HepG2 (cell line): Measurements from ENCODE around the gene MIDN. TPM values are rescaled to one million over a fixed set of nuclear protein-coding genes. Genes with fewer than 3 reads are reported as not detected.
A peak's percentile ranks its signal among the peaks of the same experiment; 100 is the strongest.

ENCODE experiments used
- CHD4 ChIP-seq: fragments of 200-600 bp; sonication (generic); IDR thresholded peaks from 2 replicates; pipeline ENCODE4 v1.7.0; 2017; ENCODE audit warnings: mild to moderate bottlenecking, low read length, borderline replicate concordance
- EHMT2 ChIP-seq: fragments of 200-600 bp; sonication (generic); IDR thresholded peaks from 2 replicates; pipeline ENCODE4 v1.7.0; 2017; ENCODE audit warnings: antibody characterized with exemption, low read depth, low read length, borderline replicate concordance
- FLYWCH1 ChIP-seq: sonication (generic); formaldehyde crosslinking; IDR thresholded peaks from 2 replicates; pipeline ENCODE4 v1.8.1; 2023; ENCODE audit warnings: mild to moderate bottlenecking, missing genetic modification reagents
- JUNB ChIP-seq: sonication (generic); formaldehyde crosslinking; IDR thresholded peaks from 2 replicates; pipeline ENCODE4 v1.8.0; 2022; ENCODE audit warnings: missing genetic modification reagents, mild to moderate bottlenecking, borderline replicate concordance
- KLF15 ChIP-seq: sonication (generic); formaldehyde crosslinking; IDR thresholded peaks from 2 replicates; pipeline ENCODE4 v1.8.1; 2023; ENCODE audit warnings: borderline replicate concordance, mild to moderate bottlenecking, inconsistent platforms, missing genetic modification reagents, mixed read lengths
- MEIS2 ChIP-seq: sonication (generic); formaldehyde crosslinking; IDR thresholded peaks from 2 replicates; pipeline ENCODE4 v1.9.0; 2021; ENCODE audit warnings: mild to moderate bottlenecking, missing genetic modification reagents
- NFIC ChIP-seq: IDR thresholded peaks from 2 replicates; pipeline ENCODE4 v1.6.1; 2012; ENCODE audit warnings: mild to moderate bottlenecking, low read length, inconsistent platforms
- PAX8 ChIP-seq: sonication (generic); formaldehyde crosslinking; IDR thresholded peaks from 2 replicates; pipeline ENCODE4 v1.8.0; 2022; ENCODE audit warnings: mild to moderate bottlenecking, missing genetic modification reagents, borderline replicate concordance
- RXRB ChIP-seq: IDR thresholded peaks from 2 replicates; pipeline ENCODE4 v1.6.1; 2016; ENCODE audit warnings: borderline replicate concordance, missing genetic modification reagents, missing compliant biosample characterization
- TGIF2 ChIP-seq: IDR thresholded peaks from 2 replicates; pipeline ENCODE4 v1.6.1; 2016; ENCODE audit warnings: control low read depth, missing compliant biosample characterization
- TOPORS ChIP-seq: sonication (generic); formaldehyde crosslinking; IDR thresholded peaks from 2 replicates; pipeline ENCODE4 v1.8.0; 2023; ENCODE audit warnings: mild to moderate bottlenecking, missing genetic modification reagents
- ZFP62 ChIP-seq: sonication (generic); formaldehyde crosslinking; IDR thresholded peaks from 2 replicates; pipeline ENCODE4 v1.4.0; 2020; ENCODE audit warnings: missing genetic modification reagents
- ZNF17 ChIP-seq: sonication (generic); formaldehyde crosslinking; IDR thresholded peaks from 2 replicates; pipeline ENCODE4 v1.5.0; 2020; ENCODE audit warnings: mild to moderate bottlenecking, missing genetic modification reagents
- ZNF317 ChIP-seq: sonication (generic); formaldehyde crosslinking; IDR thresholded peaks from 2 replicates; pipeline ENCODE4 v1.5.0; 2020; ENCODE audit warnings: mild to moderate bottlenecking, missing genetic modification reagents
- ZNF337 ChIP-seq: sonication (generic); formaldehyde crosslinking; IDR thresholded peaks from 2 replicates; pipeline ENCODE4 v1.5.1; 2020; ENCODE audit warnings: missing genetic modification reagents, low read depth, mild to moderate bottlenecking, borderline replicate concordance
- ZNF530 ChIP-seq: sonication (generic); formaldehyde crosslinking; IDR thresholded peaks from 2 replicates; pipeline ENCODE4 v1.5.0; 2020; ENCODE audit warnings: low read depth, mild to moderate bottlenecking, missing genetic modification reagents
- ZNF567 ChIP-seq: sonication (generic); formaldehyde crosslinking; IDR thresholded peaks from 2 replicates; pipeline ENCODE4 v1.8.1; 2023; ENCODE audit warnings: mild to moderate bottlenecking, missing genetic modification reagents, borderline replicate concordance
- ZNF678 ChIP-seq: sonication (generic); formaldehyde crosslinking; IDR thresholded peaks from 2 replicates; pipeline ENCODE4 v1.4.0; 2020; ENCODE audit warnings: mild to moderate bottlenecking, missing genetic modification reagents
- ZNF703 ChIP-seq: sonication (generic); formaldehyde crosslinking; IDR thresholded peaks from 2 replicates; pipeline ENCODE4 v1.5.1; 2020; ENCODE audit warnings: missing genetic modification reagents, mild to moderate bottlenecking, moderate library complexity, borderline replicate concordance
- ZNF83 ChIP-seq: sonication (generic); formaldehyde crosslinking; IDR thresholded peaks from 2 replicates; pipeline ENCODE4 v1.4.0; 2020; ENCODE audit warnings: missing genetic modification reagents, mild to moderate bottlenecking, borderline replicate concordance
- polyA plus RNA-seq, 8 experiments: library from polyadenylated mRNA; depleted of rRNA in 3 of 8; stranded (reverse) in 7 of 8; unstranded in 1 of 8; fragments of >200 nt; fragmentation: Illumina TruSeq in 4 of 8; extraction: Trizol in 4 of 8; gene quantifications; 2 replicates each; pipeline versions ENCODE4 v1.2.1 to v1.2.3, GENCODE V29; 2011 to 2016; ENCODE audit warnings: low read depth in 4 of 8, missing spikeins in 1 of 8, mixed read lengths in 1 of 8; ENCODE audit not compliant: insufficient read depth in 1 of 8
- total RNA-seq, 5 experiments: library from RNA; depleted of rRNA; stranded (reverse); fragments of >200 nt; fragmentation: Illumina TruSeq; extraction: Trizol; gene quantifications; 2 replicates each; pipeline ENCODE4 v1.2.3, GENCODE V29; 2016; ENCODE audit warnings: low read depth in 1 of 5
- TF ChIP-seq, protein P1 (sequence below): sonication (generic); formaldehyde crosslinking; IDR thresholded peaks from 2 replicates; pipeline ENCODE4 v1.9.0; 2021; ENCODE audit warnings: missing genetic modification reagents, mild to moderate bottlenecking, borderline replicate concordance
- TF ChIP-seq, protein P2 (sequence below): sonication (generic); formaldehyde crosslinking; IDR thresholded peaks from 2 replicates; pipeline ENCODE4 v1.8.1; 2023; ENCODE audit warnings: mild to moderate bottlenecking, inconsistent platforms, moderate library complexity, missing genetic modification reagents, borderline replicate concordance
- TF ChIP-seq, protein P3 (sequence below): sonication (generic); formaldehyde crosslinking; conservative IDR thresholded peaks from 2 replicates; pipeline ENCODE4 v1.5.0; 2020; ENCODE audit warnings: missing genetic modification reagents

The MIDN gene
- total and polyA plus RNA-seq, 2 of the 13 experiments (the other 11 are each of a cell fraction or from before 2014, with no cell fraction given): 8.4 to 18.0 TPM

DNA sequence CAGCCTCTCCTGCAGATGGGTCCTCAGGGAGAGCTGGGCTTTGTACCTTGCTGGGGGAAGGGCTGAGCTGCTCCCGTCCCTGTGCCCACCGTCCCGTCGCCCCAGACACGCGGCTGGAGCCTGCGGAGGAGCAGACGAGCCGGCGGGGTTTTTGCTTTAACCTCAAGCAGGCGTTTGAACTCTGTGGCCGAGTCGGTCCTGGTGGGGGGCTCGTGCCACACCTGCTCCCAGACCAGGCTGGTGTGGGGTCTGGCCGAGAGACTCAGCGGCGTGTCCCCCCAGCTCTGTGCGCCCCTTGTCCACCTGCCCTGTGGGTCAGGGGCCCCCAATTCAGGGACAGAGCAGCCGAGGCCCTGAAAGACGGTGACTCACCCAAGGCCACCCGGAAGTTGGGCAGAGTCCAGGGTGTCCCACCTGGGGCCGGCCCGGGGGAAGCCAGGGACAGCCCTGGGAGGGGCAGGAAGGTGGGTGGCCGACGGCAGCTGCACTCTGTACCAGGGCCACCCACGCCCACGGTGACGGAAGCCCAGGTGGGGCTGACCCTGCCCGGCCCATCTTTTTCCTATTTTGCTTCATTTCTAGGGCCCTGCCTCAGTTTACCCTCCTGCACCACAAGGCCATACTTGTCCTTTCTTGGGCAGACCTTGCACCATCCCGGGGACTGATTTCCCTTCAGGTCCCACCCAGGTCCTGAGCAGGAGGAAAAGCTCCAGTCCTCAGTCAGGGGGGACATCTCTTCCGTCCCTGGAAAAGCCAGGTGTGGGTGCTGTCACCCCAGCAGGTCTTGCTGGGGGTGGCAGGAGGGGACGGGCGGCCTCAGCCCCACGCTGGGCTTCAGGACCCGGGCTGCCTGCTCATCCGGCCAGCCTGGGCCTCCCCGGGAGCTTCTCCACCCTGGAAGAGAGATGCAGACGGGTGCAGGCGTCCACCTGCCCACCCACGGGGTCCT, 42.6 kb downstream of the MIDN start (continued):
- TF ChIP-seq ZNF703 (peak; percentile 88; the same call in 1 of the 2 replicates), ZNF317 (CRISPR knock-in tag) (no peak), FLYWCH1 (CRISPR knock-in tag) (no peak), MEIS2 (CRISPR knock-in tag) (peak; percentile 63; the same call in 1 of the 2 replicates), PAX8 (CRISPR knock-in tag) (no peak), ZNF83 (CRISPR knock-in tag) (0 out of 2 replicates have a peak, but pooled peaks have one; percentile 30), ZNF337 (CRISPR knock-in tag) (peak; percentile 92; the same call in 1 of the 2 replicates), ZNF17 (CRISPR knock-in tag) (no peak), TGIF2 (CRISPR knock-in tag) (peak; percentile 34; the same call in 1 of the 2 replicates), EHMT2 (no peak), RXRB (CRISPR knock-in tag) (peak; percentile 96), JUNB (CRISPR knock-in tag) (peak; percentile 93), CHD4 (no peak; the same call in 1 of the 2 replicates), ZNF567 (CRISPR knock-in tag) (0 out of 2 replicates have a peak, but pooled peaks have one; percentile 53), NFIC (no peak), ZNF530 (no peak), KLF15 (CRISPR knock-in tag) (no peak), ZNF678 (CRISPR knock-in tag) (no peak), TOPORS (CRISPR knock-in tag) (no peak), ZFP62 (CRISPR knock-in tag) (no peak)
- TF ChIP-seq, protein P1, sequence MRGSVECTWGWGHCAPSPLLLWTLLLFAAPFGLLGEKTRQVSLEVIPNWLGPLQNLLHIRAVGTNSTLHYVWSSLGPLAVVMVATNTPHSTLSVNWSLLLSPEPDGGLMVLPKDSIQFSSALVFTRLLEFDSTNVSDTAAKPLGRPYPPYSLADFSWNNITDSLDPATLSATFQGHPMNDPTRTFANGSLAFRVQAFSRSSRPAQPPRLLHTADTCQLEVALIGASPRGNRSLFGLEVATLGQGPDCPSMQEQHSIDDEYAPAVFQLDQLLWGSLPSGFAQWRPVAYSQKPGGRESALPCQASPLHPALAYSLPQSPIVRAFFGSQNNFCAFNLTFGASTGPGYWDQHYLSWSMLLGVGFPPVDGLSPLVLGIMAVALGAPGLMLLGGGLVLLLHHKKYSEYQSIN (CRISPR knock-in tag): no peak
- TF ChIP-seq, protein P2, sequence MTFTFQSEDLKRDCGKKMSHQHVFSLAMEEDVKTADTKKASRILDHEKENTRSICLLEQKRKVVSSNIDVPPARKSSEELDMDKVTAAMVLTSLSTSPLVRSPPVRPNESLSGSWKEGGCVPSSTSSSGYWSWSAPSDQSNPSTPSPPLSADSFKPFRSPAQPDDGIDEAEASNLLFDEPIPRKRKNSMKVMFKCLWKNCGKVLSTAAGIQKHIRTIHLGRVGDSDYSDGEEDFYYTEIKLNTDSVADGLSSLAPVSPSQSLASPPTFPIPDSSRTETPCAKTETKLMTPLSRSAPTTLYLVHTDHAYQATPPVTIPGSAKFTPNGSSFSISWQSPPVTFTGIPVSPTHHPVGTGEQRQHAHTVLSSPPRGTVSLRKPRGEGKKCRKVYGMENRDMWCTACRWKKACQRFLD (CRISPR knock-in tag): no peak
- TF ChIP-seq, protein P3, sequence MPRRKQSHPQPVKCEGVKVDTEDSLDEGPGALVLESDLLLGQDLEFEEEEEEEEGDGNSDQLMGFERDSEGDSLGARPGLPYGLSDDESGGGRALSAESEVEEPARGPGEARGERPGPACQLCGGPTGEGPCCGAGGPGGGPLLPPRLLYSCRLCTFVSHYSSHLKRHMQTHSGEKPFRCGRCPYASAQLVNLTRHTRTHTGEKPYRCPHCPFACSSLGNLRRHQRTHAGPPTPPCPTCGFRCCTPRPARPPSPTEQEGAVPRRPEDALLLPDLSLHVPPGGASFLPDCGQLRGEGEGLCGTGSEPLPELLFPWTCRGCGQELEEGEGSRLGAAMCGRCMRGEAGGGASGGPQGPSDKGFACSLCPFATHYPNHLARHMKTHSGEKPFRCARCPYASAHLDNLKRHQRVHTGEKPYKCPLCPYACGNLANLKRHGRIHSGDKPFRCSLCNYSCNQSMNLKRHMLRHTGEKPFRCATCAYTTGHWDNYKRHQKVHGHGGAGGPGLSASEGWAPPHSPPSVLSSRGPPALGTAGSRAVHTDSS (CRISPR knock-in tag): 0 out of 2 replicates have a peak, but pooled peaks have one; percentile 59
